ENCODE data around the gene BDKRB2. TPM values are rescaled to one million over a fixed set of nuclear protein-coding genes. Genes with fewer than 3 reads are reported as not detected.

BDKRB2 gene
- total RNA-seq, 1 experiment from 2014 or later, result 0.15 TPM

GRCh38 chr14:96176811-96177211 is 27.8 kb upstream of the BDKRB2 start:
- no peak overlapping the region for H3K27ac Mint-ChIP-seq
- Histone ChIP-seq H3K9ac (ENCODE audit: extremely low read depth, insufficient read length, low read length) (no peak overlapping the region), H2BK20ac (ENCODE audit: low read depth, low read length, poor library complexity, severe bottlenecking) (no peak overlapping the region), H3K56ac (ENCODE audit: insufficient read length, low read depth, low read length) (no peak overlapping the region), H3K23ac (ENCODE audit: insufficient read length, low read depth, low read length) (no peak overlapping the region), H2AFZ (ENCODE audit: low read length) (no peak overlapping the region), H3K79me2 (ENCODE audit: insufficient read depth, low read length) (no peaks in the 10 kb centered on the region), H3K4me1 (ENCODE audit: insufficient read depth, low read length) (no peaks in the 10 kb centered on the region), H3K4me2 (ENCODE audit: insufficient read depth, insufficient read length, low read length) (no peak overlapping the region), H2AK5ac (ENCODE audit: insufficient read length, low read length) (no peak overlapping the region), H3K27ac (ENCODE audit: insufficient read length, low read depth, low read length) (no peak overlapping the region), H3K14ac (ENCODE audit: insufficient read depth, low read length) (no peak overlapping the region), H4K8ac (replicated peaks; ENCODE audit: insufficient read length, low read depth, low read length) (no peak overlapping the region), H3T11ph (ENCODE audit: low read length) (no peak overlapping the region), H2BK12ac (ENCODE audit: insufficient read length, low read depth, low read length) (no peak overlapping the region), H2BK5ac (ENCODE audit: insufficient read length, low read length) (no peak overlapping the region), H3K27me3 (ENCODE audit: insufficient read depth, low read length) (no peaks in the 10 kb centered on the region; the same call in 1 of the 2 replicates), H3K23me2 (ENCODE audit: insufficient read length, low read depth, low read length, poor library complexity, severe bottlenecking) (no peaks in the 10 kb centered on the region), H3K9me3 (ENCODE audit: control insufficient read depth, low read depth, low read length) (no peaks in the 10 kb centered on the region), H2BK15ac (ENCODE audit: low read depth, low read length) (no peak overlapping the region), H4K91ac (ENCODE audit: insufficient read length, low read depth, low read length) (no peak overlapping the region), H3K4ac (ENCODE audit: low read depth, low read length) (no peak overlapping the region), H3K18ac (ENCODE audit: insufficient read length, low read depth, low read length) (no peak overlapping the region), H3K79me1 (ENCODE audit: insufficient read depth, low read depth, low read length, poor library complexity, severe bottlenecking) (no peaks in the 10 kb centered on the region), H2BK120ac (ENCODE audit: low read depth, low read length, poor library complexity, severe bottlenecking) (no peak overlapping the region), H4K20me1 (ENCODE audit: control insufficient read depth, insufficient read depth, insufficient read length) (no peaks in the 10 kb centered on the region), H4K5ac (ENCODE audit: insufficient read length, low read depth, low read length) (no peak overlapping the region)
- peaks cover 3 to 4% of the 10 kb centered on the region in 2 experiments; a peak in 3 of 5 replicates for H3K9me3 Mint-ChIP-seq
- no peak for DNase-seq
- H3K27me3 Mint-ChIP-seq (ENCODE audit: low read depth), result peaks cover 19% of the 10 kb centered on the region
- H3K4me3 Mint-ChIP-seq, result no peak overlapping the region
- peaks cover 0 to 6% of the 10 kb centered on the region in 2 experiments; a peak in 3 of 4 replicates for H3K4me1 Mint-ChIP-seq
- no peaks in the 10 kb centered on the region; a peak in 1 of 7 replicates for H3K36me3 Mint-ChIP-seq (ENCODE audit: insufficient read depth in 1 of 3, low read depth in 3 of 3)
- no CpG with 5 or more reads among the region's 8 CpGs for WGBS (ENCODE audit: extremely low coverage, insufficient read length, low lambda C conversion rate)
- TF ChIP-seq CTCF (conservative IDR thresholded peaks at IDR 0.05), result no peak
